GM12878 (cell line): ENCODE results near the gene PDGFB.

ENCODE experiments used
- GABPA ChIP-seq: IDR thresholded peaks from 2 replicates; pipeline ENCODE4 v1.6.1; 2014; ENCODE audit warnings: antibody characterized with exemption, low read depth, mild to moderate bottlenecking, inconsistent platforms
- POLR2A ChIP-seq: IDR thresholded peaks from 2 replicates; pipeline ENCODE4 v1.6.1; 2011; ENCODE audit warnings: low read depth, mild to moderate bottlenecking, low read length
- TF ChIP-seq, protein P1 (sequence below), 3 experiments: IDR thresholded peaks in 2 of 3; conservative IDR thresholded peaks in 1 of 3; 2 replicates each; pipeline ENCODE4 v1.5.1; 2011; ENCODE audit warnings: low read depth in 3 of 3, low read length in 3 of 3, mild to moderate bottlenecking in 3 of 3, control low read depth in 2 of 3, moderate library complexity in 2 of 3, inconsistent platforms in 1 of 3, mixed read lengths in 1 of 3; ENCODE audit not compliant: control insufficient read depth in 2 of 3, insufficient read depth in 1 of 3; ENCODE audit errors: extremely low read depth in 1 of 3

DNA sequence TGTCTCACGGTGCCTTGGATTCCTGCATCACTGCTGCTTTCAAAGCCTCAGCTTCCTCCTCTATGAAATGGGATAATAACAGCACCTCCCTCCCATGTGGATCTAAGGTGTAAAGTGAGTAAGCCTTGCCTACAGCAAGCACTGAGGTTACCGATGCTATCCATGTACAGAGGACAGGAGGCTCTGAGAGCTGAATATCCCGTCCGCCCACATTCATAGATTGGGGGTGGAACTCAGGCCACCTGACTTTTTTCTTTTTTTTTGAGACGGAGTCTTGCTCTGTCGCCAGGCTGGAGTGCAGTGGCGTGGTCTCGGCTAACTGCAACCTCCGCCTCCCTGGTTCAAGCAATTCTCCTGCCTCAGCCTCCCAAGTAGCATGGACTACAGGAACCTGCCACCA lies 12.5 kb downstream of the PDGFB start:
- TF ChIP-seq, protein P1, sequence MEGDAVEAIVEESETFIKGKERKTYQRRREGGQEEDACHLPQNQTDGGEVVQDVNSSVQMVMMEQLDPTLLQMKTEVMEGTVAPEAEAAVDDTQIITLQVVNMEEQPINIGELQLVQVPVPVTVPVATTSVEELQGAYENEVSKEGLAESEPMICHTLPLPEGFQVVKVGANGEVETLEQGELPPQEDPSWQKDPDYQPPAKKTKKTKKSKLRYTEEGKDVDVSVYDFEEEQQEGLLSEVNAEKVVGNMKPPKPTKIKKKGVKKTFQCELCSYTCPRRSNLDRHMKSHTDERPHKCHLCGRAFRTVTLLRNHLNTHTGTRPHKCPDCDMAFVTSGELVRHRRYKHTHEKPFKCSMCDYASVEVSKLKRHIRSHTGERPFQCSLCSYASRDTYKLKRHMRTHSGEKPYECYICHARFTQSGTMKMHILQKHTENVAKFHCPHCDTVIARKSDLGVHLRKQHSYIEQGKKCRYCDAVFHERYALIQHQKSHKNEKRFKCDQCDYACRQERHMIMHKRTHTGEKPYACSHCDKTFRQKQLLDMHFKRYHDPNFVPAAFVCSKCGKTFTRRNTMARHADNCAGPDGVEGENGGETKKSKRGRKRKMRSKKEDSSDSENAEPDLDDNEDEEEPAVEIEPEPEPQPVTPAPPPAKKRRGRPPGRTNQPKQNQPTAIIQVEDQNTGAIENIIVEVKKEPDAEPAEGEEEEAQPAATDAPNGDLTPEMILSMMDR (IDR thresholded peaks at IDR 0.05 in 2 of 3, conservative IDR thresholded peaks at IDR 0.05 in 1 of 3; ENCODE audit: control insufficient read depth in 2 of 3, extremely low read depth in 1 of 3, insufficient read depth in 1 of 3, low read depth in 3 of 3, low read length in 3 of 3): no peak
- TF ChIP-seq POLR2A (no peak), GABPA (no peak)
